OCI-LY3 (cell line): ENCODE data around the gene SRP14.

ENCODE experiments used
- H2AFZ ChIP-seq: fragments of 200-600, 300-600 bp; shearing (Covaris generic); 2 replicates; pipeline ENCODE4 v1.6.0; 2014; ENCODE audit warnings: antibody characterized with exemption, low read depth, low read length
- H3K27ac ChIP-seq: fragments of 200-600, 300-600 bp; sonication (generic); 2 replicates; pipeline ENCODE4 v1.5.1; 2014; ENCODE audit warnings: mild to moderate bottlenecking, low read length, moderate library complexity, mixed read lengths
- H3K27me3 ChIP-seq: fragments of 200-600, 300-600 bp; sonication (generic); 2 replicates; pipeline ENCODE4 v1.6.1; 2014; ENCODE audit warnings: low read depth, low read length, mixed read lengths
- H3K36me3 ChIP-seq: fragments of 200-600, 300-600 bp; sonication (generic); replicated peaks from 2 replicates; pipeline ENCODE3; 2014; ENCODE audit warnings: low read depth, low read length, mixed read lengths
- H3K4me1 ChIP-seq: fragments of 300-600, 200-600 bp; sonication (generic); 2 replicates; pipeline ENCODE4 v1.6.1; 2014; ENCODE audit warnings: low read length, mixed read lengths
- H3K4me2 ChIP-seq: fragments of 200-600, 300-600 bp; sonication (generic); 2 replicates; pipeline ENCODE4 v1.6.1; 2014; ENCODE audit warnings: low read length, mixed read lengths
- H3K4me3 ChIP-seq: fragments of 300-600, 200-600 bp; sonication (generic); 2 replicates; pipeline ENCODE4 v1.5.1; 2014; ENCODE audit warnings: antibody characterized with exemption, mild to moderate bottlenecking, low read length, moderate library complexity
- H3K79me2 ChIP-seq: fragments of 300-600, 200-600 bp; shearing (Covaris generic); 2 replicates; pipeline ENCODE4 v1.6.1; 2014; ENCODE audit warnings: mild to moderate bottlenecking, low read length, mixed read lengths
- H3K9ac ChIP-seq: fragments of 300-600, 200-600 bp; shearing (Covaris generic); 2 replicates; pipeline ENCODE4 v1.6.0; 2014; ENCODE audit warnings: mild to moderate bottlenecking, low read length, moderate library complexity
- H3K9me3 ChIP-seq: fragments of 200-600, 300-600 bp; shearing (Covaris generic); 2 replicates; pipeline ENCODE4 v1.6.1; 2014; ENCODE audit warnings: low read length, mixed read lengths; ENCODE audit not compliant: insufficient read depth
- H4K20me1 ChIP-seq: fragments of 200-600, 300-600 bp; sonication (generic); 2 replicates; pipeline ENCODE4 v1.6.1; 2016; ENCODE audit warnings: low read length, mixed read lengths; ENCODE audit not compliant: insufficient read depth
- CTCF ChIP-seq: fragments of 200-600, 300-600 bp; sonication (generic); IDR thresholded peaks from 2 replicates; pipeline ENCODE4 v1.5.1; 2014; ENCODE audit warnings: antibody characterized with exemption, low read length, low read depth
- EZH2phosphoT487 ChIP-seq: fragments of 200-600 bp; shearing (Covaris generic); IDR thresholded peaks from 2 replicates; pipeline ENCODE4 v1.6.1; 2018; ENCODE audit warnings: antibody characterized with exemption, mixed run types, low read depth

Gene SRP14

GRCh38 chr15:40003116-40003916 lies 35.7 kb downstream of the SRP14 start:
- Histone ChIP-seq H3K36me3 (peaks cover 45% of the 10 kb centered on the region), H3K9ac (no peak overlapping the region), H2AFZ (no peak overlapping the region), H3K9me3 (no peaks in the 10 kb centered on the region), H3K4me3 (no peak overlapping the region), H3K4me2 (no peak overlapping the region), H3K27ac (no peak overlapping the region), H3K79me2 (no peaks in the 10 kb centered on the region), H3K27me3 (no peaks in the 10 kb centered on the region), H3K4me1 (peaks cover 6% of the 10 kb centered on the region), H4K20me1 (no peaks in the 10 kb centered on the region)
- no peak for TF ChIP-seq CTCF
- TF ChIP-seq EZH2phosphoT487 = no peak

- no peak overlapping the region for H3K4me3 ChIP-seq
- H3K9ac ChIP-seq = no peak overlapping the region
- no peaks in the 10 kb centered on the region for H4K20me1 ChIP-seq
- H2AFZ ChIP-seq = no peak overlapping the region
- H3K27me3 ChIP-seq = no peaks in the 10 kb centered on the region
- no peak overlapping the region for H3K4me2 ChIP-seq
- H3K79me2 ChIP-seq = no peaks in the 10 kb centered on the region
- H3K27ac ChIP-seq = no peak overlapping the region
- TF ChIP-seq EZH2phosphoT487 (no peak), CTCF (no peak)
- peaks cover 7% of the 10 kb centered on the region for H3K4me1 ChIP-seq
- peaks cover 44% of the 10 kb centered on the region for H3K36me3 ChIP-seq
- H3K9me3 ChIP-seq = no peaks in the 10 kb centered on the region; the same call in 1 of the 2 replicates
Observed at GRCh38 chr15:40002295-40002694, 36.7 kb downstream of the SRP14 start.

GRCh38 chr15:39999538-40000200 lies 39.3 kb downstream of the SRP14 start:
- H3K9me3 ChIP-seq = no peaks in the 10 kb centered on the region; the same call in 1 of the 2 replicates
- H3K4me3 ChIP-seq = no peak overlapping the region
- H3K4me1 ChIP-seq = peaks cover 7% of the 10 kb centered on the region
- no peaks in the 10 kb centered on the region for H3K79me2 ChIP-seq
- H3K4me2 ChIP-seq = no peak overlapping the region
- no peak for TF ChIP-seq EZH2phosphoT487
- no peak for TF ChIP-seq CTCF
- no peaks in the 10 kb centered on the region for H3K27me3 ChIP-seq
- no peak overlapping the region for H2AFZ ChIP-seq
- no peaks in the 10 kb centered on the region for H4K20me1 ChIP-seq
- no peak overlapping the region for H3K9ac ChIP-seq
- H3K27ac ChIP-seq = no peak overlapping the region
- peaks cover 37% of the 10 kb centered on the region for H3K36me3 ChIP-seq

GRCh38 chr15:39998511-39999077 lies 40.4 kb downstream of the SRP14 start:
- Histone ChIP-seq H3K9me3 (no peaks in the 10 kb centered on the region; the same call in 1 of the 2 replicates), H3K4me3 (no peak overlapping the region), H2AFZ (no peak overlapping the region), H3K79me2 (no peaks in the 10 kb centered on the region), H3K27ac (no peak overlapping the region), H3K4me1 (peaks cover 7% of the 10 kb centered on the region), H3K4me2 (no peak overlapping the region; the same call in 1 of the 2 replicates), H3K27me3 (no peaks in the 10 kb centered on the region), H3K9ac (no peak overlapping the region), H3K36me3 (peaks cover 33% of the 10 kb centered on the region), H4K20me1 (no peaks in the 10 kb centered on the region)
- TF ChIP-seq EZH2phosphoT487 = no peak
- TF ChIP-seq CTCF = no peak
